Esophagus squamous epithelium (tissue), 4 donors: ENCODE measurements around the gene CCDC192.

Experiments used
- CTCF ChIP-seq, 6 experiments: fragments of 450-650 bp in 4 of 6; fragments of 200-600 bp in 2 of 6; sonication (generic) in 2 of 6; IDR thresholded peaks; one replicate each; pipeline ENCODE4 v1.5.1; 2016 to 2019; ENCODE audit warnings: antibody characterized with exemption in 6 of 6, mild to moderate bottlenecking in 4 of 6, moderate library complexity in 4 of 6
- POLR2A ChIP-seq, 4 donors: fragments of 450-650 bp; IDR thresholded peaks; one replicate each; pipeline ENCODE4 v1.6.1; 2017; ENCODE audit warnings: antibody characterized with exemption in 4 of 4, mild to moderate bottlenecking in 4 of 4, moderate library complexity in 3 of 4

- TF ChIP-seq POLR2A (IDR thresholded peaks at IDR 0.05) (no peak), CTCF (IDR thresholded peaks at IDR 0.05) (no peak)
These were observed 273.3 kb downstream of the CCDC192 start for GRCh38 chr5:127976525-127976924.
